ENCODE measurements around the gene FOXL2NB. TPM values are rescaled to one million over a fixed set of nuclear protein-coding genes. Genes with fewer than 3 reads are reported as not detected.
"Not testable (repeated sequence)": the region's sequence is repeated elsewhere in the genome, so short reads cannot be mapped to it uniquely, and the experiment has no call there.

Gene FOXL2NB
- 0.41 TPM for total RNA-seq

DNA sequence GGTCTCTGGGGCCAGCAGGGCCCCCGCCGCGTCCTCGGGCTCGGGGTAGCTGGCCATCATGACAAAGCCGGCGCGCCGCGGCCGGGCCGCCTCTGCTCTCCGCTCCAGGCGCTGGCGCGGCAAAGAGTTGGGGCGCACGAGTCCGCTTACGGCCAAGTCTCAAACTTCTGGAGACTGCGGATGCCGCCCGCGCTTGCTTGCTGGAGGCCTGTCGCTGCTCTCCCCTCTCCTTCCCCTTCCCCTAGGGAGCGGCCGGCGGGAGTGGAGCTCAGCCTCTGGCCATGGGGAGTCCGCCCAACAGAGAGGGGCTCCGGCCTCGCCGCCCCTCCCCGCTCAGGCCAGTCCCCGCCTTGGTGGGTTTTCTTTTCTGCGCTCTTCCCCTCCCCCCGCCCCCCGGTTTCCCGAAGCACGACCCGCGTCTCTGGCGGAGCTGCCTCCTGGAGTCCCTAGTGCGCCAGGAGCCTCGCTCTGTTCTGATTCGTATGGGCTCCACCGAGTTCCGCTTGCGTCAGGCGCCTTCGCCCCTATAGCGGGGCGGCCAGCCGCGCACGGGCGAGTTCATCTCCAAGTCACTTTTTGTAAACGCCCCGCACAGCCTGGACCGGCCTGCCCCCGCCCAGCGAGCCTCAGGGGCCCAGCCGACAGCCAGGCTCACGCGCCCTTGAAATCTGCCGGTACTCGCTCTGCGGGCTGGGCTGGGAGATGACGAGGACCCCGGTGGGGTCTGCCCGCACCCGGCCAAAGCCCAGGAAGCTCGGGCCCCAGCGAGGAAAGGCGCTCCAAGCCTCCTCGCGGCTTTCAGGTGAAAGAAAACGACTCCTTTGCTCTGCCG is at the start of gene FOXL2NB, which contains the start of gene FOXL2:
Gene FOXL2NB, plus strand, starts transcription at position 555 of the 832 bp plus-strand sequence. Its CDS starts 148 bp downstream, at position 703.
Gene FOXL2, minus strand, starts transcription at position 475 of the 832 bp plus-strand sequence. Its CDS starts 415 bp downstream, at position 60.
- FAIRE-seq (no peak), DNase-seq (ENCODE audit: low spot score in 2 of 2) (no peak)

DNA sequence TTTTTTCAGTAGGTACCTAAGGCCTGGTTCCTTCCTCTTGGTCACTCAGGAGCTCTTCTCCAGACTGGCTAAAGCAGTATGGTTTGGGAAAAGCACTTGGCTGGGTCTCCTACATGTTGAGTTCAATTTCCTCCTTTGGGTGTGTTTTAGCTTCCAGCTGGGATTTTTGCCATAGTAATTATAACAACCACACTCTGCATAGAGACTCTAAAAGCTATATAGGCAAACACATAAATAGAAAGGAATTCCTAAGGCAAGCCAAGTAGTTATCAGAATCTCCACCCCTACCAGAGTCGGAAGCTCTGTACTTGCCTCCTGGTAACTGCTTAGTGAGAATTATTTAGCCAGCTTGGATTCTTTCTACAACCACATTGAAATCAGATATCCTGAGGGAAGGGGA is 48.7 kb upstream of the FOXL2NB start:
- DNase-seq (ENCODE audit: low spot score in 2 of 2) (no peak), FAIRE-seq (no peak)

DNA sequence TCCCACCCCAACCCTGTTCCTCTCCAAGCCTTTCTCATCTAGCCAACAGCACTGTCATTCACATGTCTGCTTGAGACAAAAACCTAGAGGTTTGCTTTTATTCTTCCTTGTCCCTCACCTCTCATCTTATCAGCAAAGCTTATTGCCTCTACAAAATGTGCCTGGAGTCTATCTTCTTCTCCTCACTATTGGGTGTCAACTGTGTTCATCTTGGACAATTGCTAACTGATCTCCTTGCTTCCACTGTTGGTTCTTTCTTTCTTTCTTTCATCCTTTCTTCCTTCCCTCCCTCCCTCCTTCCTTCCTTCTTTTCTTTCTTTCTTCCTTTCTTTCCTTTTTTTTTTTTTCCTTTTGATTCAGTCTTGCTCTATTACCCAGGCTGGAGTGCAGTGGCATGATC is 48.3 kb upstream of the FOXL2NB start:
- no peak for FAIRE-seq
- no peak for DNase-seq (ENCODE audit: low spot score in 2 of 2)

DNA sequence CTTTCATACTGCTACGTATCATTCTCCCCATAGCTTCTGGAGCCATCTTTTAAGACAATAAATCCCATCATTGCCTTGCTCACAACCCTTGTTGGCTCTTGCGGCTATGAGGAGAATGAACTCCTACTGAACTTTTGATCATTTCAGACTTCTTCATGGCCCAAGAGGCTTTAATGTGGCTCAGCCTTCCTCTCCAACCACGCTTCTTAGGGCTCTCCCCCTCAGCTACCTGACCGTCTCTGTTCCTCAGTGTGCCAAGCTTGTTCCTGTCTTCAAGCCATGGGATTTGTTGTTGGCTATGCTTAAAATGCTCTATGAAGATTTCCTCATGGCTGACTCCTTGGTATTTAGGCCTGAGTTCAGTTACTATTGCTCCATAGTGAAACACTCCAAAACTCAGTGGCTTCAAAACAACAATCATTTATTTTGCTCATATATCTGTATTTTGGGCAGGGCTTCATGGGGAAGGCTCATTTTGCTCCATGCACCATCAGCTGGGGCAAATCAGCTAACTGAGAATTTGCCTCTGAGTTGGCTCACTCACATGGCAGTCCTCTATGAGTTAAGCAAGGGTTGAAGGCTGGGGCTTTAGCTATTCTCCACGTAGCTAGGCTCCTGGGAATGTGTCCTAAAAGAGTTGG is 47.5 kb upstream of the FOXL2NB start:
- FAIRE-seq: no peak
- no peak for DNase-seq (ENCODE audit: low spot score in 2 of 2)

DNA sequence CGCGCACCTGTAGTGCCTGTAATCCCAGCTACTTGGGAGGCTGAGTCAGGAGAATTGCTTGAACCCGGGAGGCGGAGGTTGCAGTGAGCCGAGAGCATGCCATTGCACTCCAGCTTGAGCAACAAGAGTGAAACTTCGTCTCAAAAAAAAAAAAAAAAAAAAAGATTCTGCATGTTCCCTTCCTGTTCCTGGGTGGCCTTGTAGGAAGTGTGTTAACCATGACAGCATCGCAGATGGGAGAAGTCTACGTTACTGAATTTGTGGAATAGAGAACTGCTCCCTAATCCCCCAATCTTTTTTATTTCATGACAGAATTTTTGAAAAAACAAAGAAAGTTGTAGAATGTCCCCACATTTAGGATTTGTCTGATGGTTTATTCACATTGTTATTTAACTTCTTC is 45.5 kb upstream of the FOXL2NB start:
- DNase-seq (ENCODE audit: low spot score in 2 of 2) (no peak), FAIRE-seq (no peak)

DNA sequence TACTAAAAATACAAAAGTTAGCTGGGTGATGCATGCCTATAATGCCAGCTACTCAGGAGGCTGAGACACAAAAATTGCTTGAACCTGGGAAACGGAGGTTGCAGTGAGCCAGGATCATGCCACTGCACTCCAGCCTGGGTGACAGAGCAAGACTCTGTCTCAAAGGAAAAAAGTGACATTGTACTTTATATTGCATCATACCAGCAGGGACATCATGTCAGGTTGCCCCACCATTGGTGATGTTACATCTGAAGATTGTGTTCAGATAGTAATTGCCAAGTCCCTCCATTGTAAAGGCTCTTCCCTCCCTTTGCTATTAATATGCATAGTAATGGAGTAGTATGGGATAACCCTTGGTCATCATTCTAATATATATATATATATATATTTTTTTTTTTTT is 44.8 kb upstream of the FOXL2NB start:
- DNase-seq (ENCODE audit: low spot score in 2 of 2): no peak
- no peak for FAIRE-seq

DNA sequence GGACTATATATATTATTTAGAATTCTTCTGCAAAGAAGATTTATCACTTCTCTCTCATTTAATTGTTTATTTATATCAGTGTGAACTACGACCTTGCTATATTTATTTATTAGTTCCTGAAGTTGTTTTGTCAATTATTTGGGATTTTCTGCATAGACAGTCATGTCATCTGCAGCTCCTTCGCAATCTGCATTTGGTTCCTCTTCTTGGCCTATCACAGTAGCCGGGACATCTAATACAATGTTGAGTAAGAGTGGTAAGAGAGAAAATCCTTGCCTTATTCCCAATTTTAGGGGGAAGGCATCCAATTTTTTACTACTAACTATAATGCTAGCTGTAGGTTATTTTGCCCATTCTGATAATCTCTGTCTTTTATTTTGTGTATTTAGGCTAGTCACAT is 39.5 kb upstream of the FOXL2NB start:
- DNase-seq (ENCODE audit: low spot score in 2 of 2): no peak
- no peak for FAIRE-seq

DNA sequence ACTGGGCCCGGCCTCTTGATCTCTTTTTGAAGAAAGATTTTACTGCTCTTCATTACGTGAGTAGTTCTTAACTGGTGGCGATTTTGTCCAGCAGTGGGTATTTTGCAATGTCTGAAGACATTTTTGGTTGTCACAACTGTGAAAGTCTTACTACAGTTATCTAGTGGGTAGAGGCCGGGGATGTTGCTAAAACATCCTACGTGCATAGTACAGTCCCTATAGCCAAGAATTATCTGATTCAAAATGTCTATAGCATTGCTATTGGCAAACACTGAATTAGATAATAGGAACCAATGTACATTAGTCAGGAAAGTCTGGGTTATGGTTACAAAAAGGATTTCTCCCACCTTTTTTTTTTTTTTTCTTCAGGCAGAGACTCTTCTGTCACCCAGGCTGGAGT is 38.2 kb upstream of the FOXL2NB start:
- FAIRE-seq: no peak
- DNase-seq (ENCODE audit: low spot score in 2 of 2): no peak

DNA sequence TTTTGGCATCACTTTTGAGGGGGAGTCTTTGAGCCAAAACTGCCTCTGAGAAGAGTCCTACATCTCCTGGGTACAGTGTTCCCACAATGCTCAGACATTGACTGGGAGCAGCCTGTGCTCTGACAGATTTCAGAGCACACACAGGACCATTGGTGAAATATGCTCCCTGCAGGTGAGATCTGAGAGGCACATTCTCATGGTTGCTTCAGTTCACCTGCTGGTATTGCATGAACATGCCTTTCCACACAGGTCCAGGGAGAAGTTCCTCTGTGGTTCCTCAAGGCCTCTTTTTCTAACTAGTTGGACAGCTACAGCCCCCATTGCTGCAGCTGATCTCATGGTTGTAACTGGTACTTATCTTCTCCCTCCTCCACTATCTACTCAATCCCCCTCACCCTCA is 37.1 kb upstream of the FOXL2NB start:
- DNase-seq (ENCODE audit: low spot score in 2 of 2): no peak
- FAIRE-seq: no peak

DNA sequence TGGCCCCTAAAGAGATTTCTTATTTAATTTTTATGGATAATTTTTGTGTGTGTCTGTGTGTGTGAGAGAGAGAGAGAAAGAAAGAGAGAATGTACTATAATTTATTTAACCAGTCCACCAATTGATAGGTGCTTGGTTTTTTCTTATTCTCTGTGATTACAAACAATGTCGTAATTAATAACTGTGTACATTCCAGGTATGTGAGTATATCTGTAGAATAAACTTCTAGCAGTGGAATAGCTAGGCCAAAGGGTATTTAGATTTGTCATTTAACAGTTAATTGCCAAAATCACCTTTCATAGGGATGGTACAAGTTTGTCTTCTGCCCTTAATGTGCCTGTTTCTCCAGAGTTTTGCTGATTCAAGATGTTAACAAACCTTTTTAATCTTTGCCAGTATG is 35.4 kb upstream of the FOXL2NB start:
- DNase-seq (ENCODE audit: low spot score in 2 of 2): no peak
- no peak for FAIRE-seq

DNA sequence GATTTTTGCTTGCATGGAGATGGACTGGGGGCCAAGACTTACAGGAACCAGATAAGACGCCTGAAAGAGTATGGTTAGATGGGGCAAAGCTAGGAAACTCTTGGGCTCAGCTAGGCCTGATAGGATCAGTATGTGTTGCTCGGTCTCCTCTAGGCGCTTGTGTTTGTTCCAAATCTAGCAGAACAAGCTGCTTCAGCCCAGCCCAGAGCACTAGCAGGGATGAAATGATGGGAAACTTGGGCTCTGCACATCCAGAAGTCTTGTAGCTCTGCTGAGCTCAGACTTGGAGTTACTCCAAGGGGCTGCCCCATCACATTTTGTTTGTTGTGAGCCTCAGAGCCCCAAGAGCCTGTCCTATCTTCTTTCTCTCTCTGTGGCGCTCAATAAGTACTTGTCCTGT is 34.8 kb upstream of the FOXL2NB start:
- FAIRE-seq: no peak
- no peak for DNase-seq (ENCODE audit: low spot score in 2 of 2)

DNA sequence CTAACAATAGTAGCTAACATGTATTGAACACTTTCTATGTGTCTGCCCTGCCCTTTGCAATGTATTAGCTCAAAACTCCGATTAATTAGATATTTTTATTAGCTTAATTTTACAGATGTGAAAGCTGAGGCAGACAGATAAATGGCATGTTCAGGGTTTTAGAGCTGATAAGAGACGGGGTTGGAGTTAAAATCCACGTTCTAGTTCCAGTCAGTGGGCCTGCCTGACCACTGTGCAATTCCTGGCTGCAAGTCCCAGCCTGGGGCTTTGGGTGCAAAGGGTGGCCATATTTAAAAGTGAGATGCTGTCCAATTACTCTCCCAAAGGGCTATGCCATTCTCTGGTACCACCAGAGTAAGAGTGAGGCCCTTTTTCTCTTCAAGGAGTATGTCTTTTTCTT is 33.3 kb upstream of the FOXL2NB start:
- DNase-seq (ENCODE audit: low spot score in 2 of 2): no peak
- FAIRE-seq: no peak

DNA sequence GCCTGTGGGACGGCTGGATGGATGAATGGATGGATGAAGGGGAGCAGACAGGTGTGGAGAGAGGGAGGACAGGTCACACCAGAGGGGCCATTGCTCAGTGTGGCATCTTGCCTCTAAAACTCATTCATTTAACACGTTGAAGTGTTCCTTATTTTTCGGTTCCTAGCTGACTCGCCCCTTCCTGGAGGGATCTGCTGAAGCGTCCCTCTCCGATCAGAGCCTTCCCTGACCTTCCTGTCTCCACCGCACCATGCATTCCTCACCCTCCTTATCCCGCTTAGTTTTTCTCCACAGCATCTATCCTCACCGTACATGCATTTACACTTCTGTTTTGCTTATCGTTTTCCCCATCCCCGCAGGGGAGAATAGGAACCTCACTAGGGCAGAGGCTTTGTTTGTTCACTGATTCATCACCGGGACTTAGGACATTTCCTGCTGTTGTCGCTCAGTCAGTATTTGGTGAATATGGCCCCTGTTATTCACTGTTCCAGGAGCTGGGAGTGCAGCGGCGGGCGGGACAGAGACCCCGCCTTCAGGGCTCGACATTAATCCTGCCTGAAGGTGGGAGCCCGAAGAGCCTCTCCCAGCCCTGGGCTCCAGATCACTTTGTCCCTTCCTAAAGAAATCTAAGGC is 32.0 kb upstream of the FOXL2NB start:
- DNase-seq (ENCODE audit: low spot score in 2 of 2): peak in 1 of 2 donors; percentile 58
- FAIRE-seq: no peak

DNA sequence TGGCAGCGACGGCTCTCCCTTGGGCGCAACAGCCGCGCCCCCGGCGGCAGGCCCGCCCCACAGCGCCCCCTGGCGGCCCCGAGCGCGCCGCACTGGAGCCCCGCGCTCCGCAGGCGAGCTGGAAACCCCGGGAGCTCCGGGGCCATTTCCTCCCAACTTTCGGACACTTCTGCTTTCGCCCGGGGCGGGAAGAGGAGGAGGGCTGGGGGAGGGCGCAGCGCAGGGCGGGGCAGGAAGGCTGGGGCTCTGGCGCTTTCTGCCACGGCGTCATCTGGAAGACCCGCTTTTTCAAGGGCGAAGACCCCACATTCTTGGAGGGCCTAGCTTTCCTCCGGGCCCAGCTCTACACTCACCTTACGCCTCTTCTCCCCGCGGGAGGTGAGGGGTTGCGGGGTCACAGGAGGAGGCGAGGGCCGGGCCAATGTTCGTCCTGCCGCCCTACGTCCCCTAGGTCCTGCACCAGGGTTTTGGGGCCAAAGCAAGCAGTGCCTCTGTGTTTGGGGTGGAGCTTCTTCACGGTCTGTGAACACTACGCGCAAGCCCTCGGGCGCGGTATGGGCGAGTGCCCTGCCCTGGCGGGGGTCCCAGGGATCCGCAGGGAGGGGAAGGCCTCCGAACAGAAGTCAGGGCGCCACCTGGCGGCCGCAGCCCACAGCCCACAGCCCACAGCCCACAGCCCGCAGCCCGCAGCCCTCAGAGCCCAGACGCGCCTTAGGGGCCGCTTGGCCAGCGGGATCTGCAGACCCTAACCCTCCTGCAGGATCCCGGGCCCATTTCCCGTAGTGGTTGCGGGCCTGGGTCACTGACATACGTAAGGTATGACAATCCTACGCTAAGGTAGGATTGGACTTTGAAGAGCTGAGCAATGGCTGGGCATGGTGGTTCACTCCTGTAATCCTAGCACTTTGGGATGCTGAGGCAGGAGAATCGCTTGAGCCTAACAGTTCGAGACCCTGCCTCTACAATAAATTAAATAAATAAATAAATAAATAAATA is 31.2 kb upstream of the FOXL2NB start:
- FAIRE-seq: no peak
- peak; percentile 88 to 91 for DNase-seq (ENCODE audit: low spot score in 2 of 2)

DNA sequence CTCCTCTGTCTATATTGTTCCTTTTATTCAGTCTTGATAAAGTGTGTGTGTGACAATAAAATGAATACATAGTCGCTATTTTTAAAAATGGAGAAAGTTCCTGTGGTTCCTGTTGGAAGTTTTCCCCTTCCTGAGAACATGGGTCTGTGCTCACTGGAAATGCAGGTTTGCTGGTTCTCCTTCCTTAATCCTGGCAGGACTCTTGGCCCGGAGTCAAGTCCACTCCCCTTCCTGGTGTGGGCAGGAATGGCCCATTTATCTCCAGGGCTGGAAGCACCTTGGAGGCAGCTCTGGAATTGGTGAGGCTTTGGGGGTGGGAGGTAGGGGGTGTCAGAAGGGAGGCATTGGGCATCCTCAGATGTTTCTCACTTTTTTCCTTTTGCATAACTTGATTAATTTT is 30.2 kb upstream of the FOXL2NB start:
- no peak for FAIRE-seq
- DNase-seq (ENCODE audit: low spot score in 2 of 2): no peak

DNA sequence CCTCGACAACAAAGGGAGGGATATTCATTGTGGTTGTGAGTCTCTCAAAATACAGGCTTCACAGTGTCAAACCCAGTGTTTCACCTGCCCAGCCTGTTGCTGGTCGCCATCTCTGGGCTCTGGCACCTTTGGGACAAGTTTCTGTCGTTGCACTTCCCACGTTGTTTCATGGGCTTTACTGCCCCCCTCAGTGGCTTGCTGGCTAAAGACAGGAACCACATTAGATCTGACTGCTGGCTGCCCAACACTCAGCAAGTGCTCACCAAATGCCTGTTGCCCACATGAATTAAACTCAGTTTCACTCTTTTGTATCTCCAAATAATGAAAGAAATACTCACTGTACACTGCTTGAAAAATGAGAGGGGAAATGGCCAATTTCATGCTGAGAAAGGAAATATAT is 27.7 kb upstream of the FOXL2NB start:
- FAIRE-seq (no peak), DNase-seq (ENCODE audit: low spot score in 2 of 2) (no peak)

DNA sequence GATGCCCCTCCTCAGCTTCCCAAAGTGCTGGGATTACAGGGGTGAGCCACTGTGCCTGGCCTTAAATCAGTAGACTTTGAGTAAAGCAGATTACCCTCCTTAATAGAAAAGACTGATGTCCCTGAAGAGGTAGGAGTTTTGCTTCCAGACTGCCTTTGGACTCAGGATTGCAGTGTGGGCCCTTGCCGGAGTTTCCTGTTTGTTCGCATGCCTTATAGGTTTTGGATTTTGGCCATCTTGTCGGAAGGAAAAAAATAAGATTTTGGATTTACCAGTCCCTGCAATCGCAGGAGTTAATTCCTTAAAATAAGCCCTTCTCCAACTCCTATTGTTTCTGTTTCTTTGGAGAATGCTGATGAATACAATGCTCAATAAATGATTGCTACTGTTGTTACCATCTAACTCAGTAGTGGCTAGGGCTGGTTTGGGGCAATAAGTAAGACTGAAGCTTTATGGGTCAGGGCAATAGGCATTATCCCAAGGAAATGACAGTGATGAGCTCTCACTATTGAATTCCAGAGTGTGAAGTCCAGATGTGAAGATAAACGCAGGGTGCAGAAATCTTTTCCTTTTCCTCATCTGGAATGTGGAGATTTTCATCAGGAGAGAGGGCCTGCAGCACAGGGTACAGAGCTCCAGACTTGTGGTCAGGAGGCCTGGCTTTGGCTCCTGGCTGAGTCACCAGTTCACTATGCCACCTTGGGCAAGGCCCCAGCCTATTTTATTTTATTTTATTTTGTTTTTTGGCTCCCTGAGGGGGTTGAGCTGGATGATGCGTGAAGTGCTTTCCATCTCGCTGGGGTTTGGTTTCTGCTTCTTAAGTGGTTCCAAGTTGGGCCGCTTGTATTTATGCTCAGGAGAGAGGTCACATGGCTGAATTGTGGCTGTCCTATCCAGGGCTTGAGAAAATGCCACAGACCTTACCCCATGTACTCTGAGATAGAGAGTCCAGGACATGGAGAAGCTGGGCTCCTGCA is 25.4 kb upstream of the FOXL2NB start:
- FAIRE-seq (no peak), DNase-seq (ENCODE audit: low spot score in 2 of 2) (no peak)

DNA sequence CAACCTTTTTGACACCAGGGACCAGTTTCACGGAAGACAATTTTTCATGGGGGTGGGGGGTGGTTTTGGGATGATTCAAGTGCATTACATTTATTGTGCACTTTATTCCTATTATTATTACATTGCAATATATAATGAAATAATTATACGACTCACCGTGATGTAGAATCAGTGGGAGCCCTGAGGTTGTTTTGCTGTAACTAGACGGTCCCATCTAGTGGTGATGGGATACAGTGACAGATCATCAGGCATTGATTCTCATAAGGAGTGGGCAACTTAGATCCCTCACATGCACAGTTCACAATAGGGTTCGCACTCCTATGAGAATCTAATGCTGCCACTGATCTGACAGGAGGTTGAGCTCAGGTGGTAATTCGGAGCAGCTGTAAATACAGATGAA is 24.6 kb upstream of the FOXL2NB start:
- FAIRE-seq; DNase-seq (ENCODE audit: low spot score in 2 of 2): not testable (repeated sequence)

DNA sequence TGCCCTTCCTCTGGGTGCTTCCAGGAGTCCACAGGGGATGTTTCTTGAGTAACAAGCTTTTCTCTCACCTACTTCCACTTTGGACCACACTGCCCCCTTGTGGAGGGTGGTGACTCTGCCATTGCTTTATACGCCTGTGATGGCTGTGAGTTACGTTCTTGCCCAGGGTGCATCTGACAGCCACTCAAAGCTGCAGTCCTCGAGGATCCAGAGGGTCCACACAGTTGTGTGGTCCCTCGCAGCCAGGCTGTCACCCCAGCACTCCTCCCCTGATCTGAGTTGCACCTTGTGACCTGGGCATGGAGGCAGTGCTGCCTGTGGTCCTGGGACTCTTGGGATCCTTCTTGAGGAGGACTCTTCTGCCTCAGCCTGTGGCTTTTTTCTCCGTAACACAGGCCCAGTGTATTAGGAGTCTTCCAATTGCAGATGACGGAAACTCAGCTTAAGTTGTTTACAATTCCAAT is 23.5 kb upstream of the FOXL2NB start:
- peak in 1 of 2 donors; percentile 45 for DNase-seq (ENCODE audit: low spot score in 2 of 2)
- no peak for FAIRE-seq
